ENCODE data around the gene CD19. TPM values are rescaled to one million over a fixed set of nuclear protein-coding genes. Genes with fewer than 3 reads are reported as not detected.
"Not testable (repeated sequence)": the region's sequence is repeated elsewhere in the genome, so short reads cannot be mapped to it uniquely, and the experiment has no call there.

The CD19 gene
- total RNA-seq, 4 donors from 2014 or later, result 4.5 to 9.8 TPM; not detected in 2

- no peaks in the 10 kb centered on the region for H3K36me3 ChIP-seq
- peaks cover 6 to 20% (median 15%) of the 10 kb centered on the region in 4 donors for H3K4me1 ChIP-seq
- no peaks in the 10 kb centered on the region for H3K27me3 ChIP-seq
- intact Hi-C loops (cut with DNase I; ENCODE audit: low total_unique reads) (no loop called here), in situ Hi-C loops (cut with MboI; ENCODE audit: low pct_ligation_motif_present in 1 of 4, low pct_unique_long_range_greater_than_20kb in 1 of 4, low sequenced_read_pairs in 3 of 4) (no loop called here)
- no peak for TF ChIP-seq EP300 (IDR thresholded peaks at IDR 0.05; ENCODE audit: low read depth)
- TF ChIP-seq POLR2AphosphoS5 (IDR thresholded peaks at IDR 0.05), result peak; percentile 82 to 88 (median 87)
- TF ChIP-seq POLR2A (IDR thresholded peaks at IDR 0.05), result peak; percentile 55
- TF ChIP-seq CTCF (IDR thresholded peaks at IDR 0.05), result no peak
- no peaks in the 10 kb centered on the region for H3K9me3 ChIP-seq
- H3K4me3 ChIP-seq, result peak within 1 kb of the TSS; percentile 62 to 89 (median 79)
- H3K27ac ChIP-seq, result peak within 1 kb of the TSS; percentile 69 to 89 (median 85)
- DNase-seq, result peak; percentile 98
- 0 to 1% methylated on average over 1 to 38 of the region's 60 CpGs for WGBS, 2 donors (ENCODE audit: low coverage in 1 of 2)
Measured at GRCh38 chr16:28974437-28975157, 42.8 kb downstream of the CD19 start, which contains the start of gene SPNS1. TSS of gene SPNS1 (plus strand) at chr16:28974778. CDS start at chr16:28975152, 374 bp downstream.

GRCh38 chr16:28975158-28975599 lies 43.4 kb downstream of the CD19 start:
- no peaks in the 10 kb centered on the region for H3K27me3 ChIP-seq
- intact Hi-C loops (cut with DNase I; ENCODE audit: low total_unique reads), result no loop called here
- WGBS, 2 donors (ENCODE audit: low coverage in 1 of 2), result 10 to 15% methylated on average over 4 to 30 of the region's 30 CpGs
- TF ChIP-seq POLR2AphosphoS5 (IDR thresholded peaks at IDR 0.05), result no peak
- TF ChIP-seq CTCF (IDR thresholded peaks at IDR 0.05), result no peak
- TF ChIP-seq POLR2A (IDR thresholded peaks at IDR 0.05), result no peak
- no peak for TF ChIP-seq EP300 (IDR thresholded peaks at IDR 0.05; ENCODE audit: low read depth)
- H3K27ac ChIP-seq, result peak overlapping the region; percentile 69 to 89 (median 85)
- H3K4me3 ChIP-seq, result peak overlapping the region; percentile 62 to 89 (median 79)
- no peak for DNase-seq
- H3K36me3 ChIP-seq, result no peaks in the 10 kb centered on the region
- H3K4me1 ChIP-seq, result peaks cover 6 to 20% (median 15%) of the 10 kb centered on the region in 4 donors
- no peaks in the 10 kb centered on the region for H3K9me3 ChIP-seq
- in situ Hi-C loops (cut with MboI; ENCODE audit: low pct_ligation_motif_present in 1 of 4, low pct_unique_long_range_greater_than_20kb in 1 of 4, low sequenced_read_pairs in 3 of 4), result no loop called here

GRCh38 chr16:28977703-28978662 lies 46.2 kb downstream of the CD19 start:
- H3K27me3 ChIP-seq, result no peaks in the 10 kb centered on the region
- intact Hi-C loops (cut with DNase I; ENCODE audit: low total_unique reads) (no loop called here), in situ Hi-C loops (cut with MboI; ENCODE audit: low pct_ligation_motif_present in 1 of 4, low pct_unique_long_range_greater_than_20kb in 1 of 4, low sequenced_read_pairs in 3 of 4) (no loop called here)
- no peak for DNase-seq
- no peak overlapping the region for H3K27ac ChIP-seq
- peaks cover 6 to 20% (median 15%) of the 10 kb centered on the region in 4 donors for H3K4me1 ChIP-seq
- WGBS, 2 donors (ENCODE audit: low coverage in 1 of 2), result 74 to 100% methylated on average over 5 to 11 of the region's 11 CpGs
- TF ChIP-seq POLR2AphosphoS5 (IDR thresholded peaks at IDR 0.05), result no peak
- TF ChIP-seq POLR2A (IDR thresholded peaks at IDR 0.05), result no peak
- TF ChIP-seq CTCF (IDR thresholded peaks at IDR 0.05), result peak in 4 of 5 experiments; percentile 39 to 55 (median 49)
- TF ChIP-seq EP300 (IDR thresholded peaks at IDR 0.05; ENCODE audit: low read depth), result no peak
- H3K4me3 ChIP-seq, result no peak overlapping the region
- H3K36me3 ChIP-seq, result peaks cover 0 to 6% (median under 1%) of the 10 kb centered on the region in 4 donors
- H3K9me3 ChIP-seq, result no peaks in the 10 kb centered on the region

GRCh38 chr16:28980330-28980729 lies 48.6 kb downstream of the CD19 start:
- intact Hi-C loops (cut with DNase I; ENCODE audit: low total_unique reads); DNase-seq; H3K27ac ChIP-seq; H3K4me3 ChIP-seq; H3K27me3 ChIP-seq; in situ Hi-C loops (cut with MboI; ENCODE audit: low pct_ligation_motif_present in 1 of 4, low pct_unique_long_range_greater_than_20kb in 1 of 4, low sequenced_read_pairs in 3 of 4); H3K9me3 ChIP-seq: not testable (repeated sequence)
- 80 to 84% methylated on average over 4 to 7 of the region's 7 CpGs for WGBS, 2 donors (ENCODE audit: low coverage in 1 of 2)
- peaks cover 5 to 14% (median 9%) of the 10 kb centered on the region in 4 donors for H3K4me1 ChIP-seq
- H3K36me3 ChIP-seq, result peaks cover 0 to 16% (median 6%) of the 10 kb centered on the region in 4 donors

Data from transverse colon (tissue), 4 donors.